Large intestine (tissue), 3 donors: ENCODE results near the gene SRGAP2C. TPM values are rescaled to one million over a fixed set of nuclear protein-coding genes. Genes with fewer than 3 reads are reported as not detected.
"Not testable (repeated sequence)": the region's sequence is repeated elsewhere in the genome, so short reads cannot be mapped to it uniquely, and the experiment has no call there.

Source experiments
- DNase-seq, 2 donors: peaks; one replicate each; pipeline versions ENCODE4 v3.0.0 to v3.0.0-alpha.2; 2013
- H3K27ac ChIP-seq: one replicate; pipeline ENCODE4 v1.5.1; 2013; ENCODE audit warnings: low read length
- H3K27me3 ChIP-seq: 2 replicates; pipeline ENCODE4 v1.6.1; 2013; ENCODE audit warnings: low read length; ENCODE audit not compliant: control insufficient read depth, insufficient read depth
- H3K36me3 ChIP-seq: 2 replicates; pipeline ENCODE4 v1.6.1; 2013; ENCODE audit warnings: low read length; ENCODE audit not compliant: control insufficient read depth, insufficient read depth
- H3K4me1 ChIP-seq: one replicate; pipeline ENCODE4 v1.6.1; 2013; ENCODE audit warnings: low read length; ENCODE audit not compliant: control insufficient read depth, insufficient read depth
- H3K4me3 ChIP-seq: one replicate; pipeline ENCODE4 v1.5.1; 2013; ENCODE audit warnings: low read length
- H3K9me3 ChIP-seq: one replicate; pipeline ENCODE4 v1.6.1; 2013; ENCODE audit warnings: mild to moderate bottlenecking, low read depth, low read length, moderate library complexity; ENCODE audit not compliant: control insufficient read depth
- WGBS: methylation state at CpG from one replicate; pipeline ENCODE4 v1.1.5; 2013; ENCODE audit warnings: low lambda C conversion rate; ENCODE audit not compliant: insufficient coverage; 5-methylcytosine and 5-hydroxymethylcytosine counted together
- polyA plus RNA-seq: library from polyadenylated mRNA; unstranded; fragments of 120-200 nt; gene quantifications from one replicate; pipeline ENCODE4 v1.2.1, GENCODE V29; 2013

The SRGAP2C gene
- polyA plus RNA-seq, 1 donor: 6.6 TPM

GRCh38 chr1:121279548-121279898 is 94.7 kb downstream of the SRGAP2C start:
- H3K4me1 ChIP-seq, H3K36me3 ChIP-seq, H3K4me3 ChIP-seq, DNase-seq, H3K9me3 ChIP-seq, H3K27me3 ChIP-seq, H3K27ac ChIP-seq: not testable (repeated sequence)
- WGBS: no CpG with 5 or more reads among the region's 4 CpGs

GRCh38 chr1:121280699-121281317 is 96.0 kb downstream of the SRGAP2C start:
- H3K36me3 ChIP-seq, DNase-seq, H3K4me1 ChIP-seq, H3K27ac ChIP-seq, H3K27me3 ChIP-seq, H3K9me3 ChIP-seq, H3K4me3 ChIP-seq: not testable (repeated sequence)
- WGBS: no CpG with 5 or more reads among the region's 5 CpGs

GRCh38 chr1:121281480-121281879 is 96.7 kb downstream of the SRGAP2C start:
- H3K27ac ChIP-seq, H3K27me3 ChIP-seq, H3K4me3 ChIP-seq, H3K4me1 ChIP-seq, H3K36me3 ChIP-seq, DNase-seq, H3K9me3 ChIP-seq: not testable (repeated sequence)
- no CpG with 5 or more reads among the region's 2 CpGs for WGBS

- not testable (repeated sequence) for DNase-seq, H3K27me3 ChIP-seq, H3K4me3 ChIP-seq, H3K4me1 ChIP-seq, H3K36me3 ChIP-seq, H3K27ac ChIP-seq, H3K9me3 ChIP-seq
Observed at GRCh38 chr1:121283587-121284180, 98.9 kb downstream of the SRGAP2C start.

- WGBS: no CpG with 5 or more reads among the region's 2 CpGs
- not testable (repeated sequence) for H3K4me1 ChIP-seq, H3K27ac ChIP-seq, H3K27me3 ChIP-seq, H3K36me3 ChIP-seq, H3K4me3 ChIP-seq, H3K9me3 ChIP-seq, DNase-seq
Observed at GRCh38 chr1:121292590-121292989, 107.8 kb downstream of the SRGAP2C start.

GRCh38 chr1:121293263-121294204 is 108.8 kb downstream of the SRGAP2C start:
- no CpG with 5 or more reads among the region's 11 CpGs for WGBS
- not testable (repeated sequence) for H3K9me3 ChIP-seq, H3K4me3 ChIP-seq, H3K27me3 ChIP-seq, H3K27ac ChIP-seq, DNase-seq, H3K36me3 ChIP-seq, H3K4me1 ChIP-seq

- DNase-seq, H3K27me3 ChIP-seq, H3K36me3 ChIP-seq, H3K27ac ChIP-seq, H3K9me3 ChIP-seq, H3K4me3 ChIP-seq, H3K4me1 ChIP-seq: not testable (repeated sequence)
- WGBS: no CpG with 5 or more reads among the region's 2 CpGs
Observed at GRCh38 chr1:121294205-121294570, 109.4 kb downstream of the SRGAP2C start.

GRCh38 chr1:121296563-121296962 is 111.8 kb downstream of the SRGAP2C start:
- H3K9me3 ChIP-seq, H3K27ac ChIP-seq, H3K36me3 ChIP-seq, H3K4me1 ChIP-seq, H3K4me3 ChIP-seq, H3K27me3 ChIP-seq, DNase-seq: not testable (repeated sequence)
- WGBS: no CpG with 5 or more reads among the region's 4 CpGs

GRCh38 chr1:121298529-121298928 is 113.8 kb downstream of the SRGAP2C start:
- not testable (repeated sequence) for H3K4me3 ChIP-seq, H3K27me3 ChIP-seq, H3K27ac ChIP-seq, H3K4me1 ChIP-seq, H3K36me3 ChIP-seq, DNase-seq, H3K9me3 ChIP-seq
- WGBS: no CpG with 5 or more reads among the region's 4 CpGs

- H3K9me3 ChIP-seq, H3K36me3 ChIP-seq, DNase-seq, H3K27ac ChIP-seq, H3K4me3 ChIP-seq, H3K4me1 ChIP-seq, H3K27me3 ChIP-seq: not testable (repeated sequence)
- WGBS: no CpG with 5 or more reads among the region's 6 CpGs
Observed at GRCh38 chr1:121299514-121300149, 114.9 kb downstream of the SRGAP2C start.
